HG02763 (cell line): ENCODE data around the gene EVA1C.
"Not testable (repeated sequence)": the region's sequence is repeated elsewhere in the genome, so short reads cannot be mapped to it uniquely, and the experiment has no call there.

ENCODE experiments used
- ATAC-seq: cut with Tn5 transposase; IDR thresholded peaks from one replicate; pipeline ENCODE4 v1.9.1; 2021; ENCODE audit warnings: mild to moderate bottlenecking, moderate library complexity; ENCODE audit not compliant: unreplicated experiment

Gene EVA1C, protein sequence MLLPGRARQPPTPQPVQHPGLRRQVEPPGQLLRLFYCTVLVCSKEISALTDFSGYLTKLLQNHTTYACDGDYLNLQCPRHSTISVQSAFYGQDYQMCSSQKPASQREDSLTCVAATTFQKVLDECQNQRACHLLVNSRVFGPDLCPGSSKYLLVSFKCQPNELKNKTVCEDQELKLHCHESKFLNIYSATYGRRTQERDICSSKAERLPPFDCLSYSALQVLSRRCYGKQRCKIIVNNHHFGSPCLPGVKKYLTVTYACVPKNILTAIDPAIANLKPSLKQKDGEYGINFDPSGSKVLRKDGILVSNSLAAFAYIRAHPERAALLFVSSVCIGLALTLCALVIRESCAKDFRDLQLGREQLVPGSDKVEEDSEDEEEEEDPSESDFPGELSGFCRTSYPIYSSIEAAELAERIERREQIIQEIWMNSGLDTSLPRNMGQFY

GRCh38 chr21:32412162-32413014 is at the start of gene EVA1C:
TSS of gene EVA1C (plus strand) at chr21:32412706. CDS start at chr21:32412854, 148 bp downstream.
- ATAC-seq = no peak

DNA sequence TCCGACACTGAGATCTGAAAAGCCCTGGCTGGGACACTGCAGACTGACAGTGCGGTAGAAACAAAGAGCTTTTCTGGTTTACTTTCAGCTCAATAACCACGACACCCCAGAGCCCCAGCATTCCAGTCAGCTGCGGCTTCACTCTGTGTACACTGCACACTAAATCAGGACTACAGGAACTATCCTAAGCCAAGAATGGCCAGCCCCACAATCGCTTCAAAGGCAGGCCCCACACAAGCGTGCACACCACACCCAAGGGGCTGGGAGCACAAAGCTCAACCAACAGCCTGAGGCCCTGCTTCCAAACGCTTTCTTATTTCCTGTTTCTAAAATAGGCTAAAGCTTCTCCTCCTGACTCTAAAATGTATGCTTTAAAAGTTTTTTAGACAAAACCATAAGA is 48.1 kb upstream of the EVA1C start:
- ATAC-seq = no peak

DNA sequence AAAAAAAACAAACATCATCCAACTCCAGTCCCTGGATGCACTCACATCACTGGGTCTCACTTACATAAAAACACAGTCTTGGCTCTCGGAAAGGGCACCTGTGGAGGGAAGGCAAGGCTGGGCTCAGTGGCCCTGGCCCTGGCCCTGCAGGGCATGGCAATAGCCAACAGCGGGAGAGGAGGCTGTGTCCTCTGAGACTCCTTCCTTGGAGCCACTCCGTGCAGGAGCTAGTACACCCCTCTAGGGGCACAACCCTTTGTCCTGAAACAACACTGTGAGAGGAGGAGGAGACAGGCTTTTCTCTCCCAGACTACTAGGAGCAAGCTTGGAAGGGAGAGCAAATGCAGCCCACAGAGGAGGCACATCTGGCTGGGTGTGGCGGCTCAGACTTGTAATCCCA is 47.7 kb upstream of the EVA1C start:
- ATAC-seq = no peak

DNA sequence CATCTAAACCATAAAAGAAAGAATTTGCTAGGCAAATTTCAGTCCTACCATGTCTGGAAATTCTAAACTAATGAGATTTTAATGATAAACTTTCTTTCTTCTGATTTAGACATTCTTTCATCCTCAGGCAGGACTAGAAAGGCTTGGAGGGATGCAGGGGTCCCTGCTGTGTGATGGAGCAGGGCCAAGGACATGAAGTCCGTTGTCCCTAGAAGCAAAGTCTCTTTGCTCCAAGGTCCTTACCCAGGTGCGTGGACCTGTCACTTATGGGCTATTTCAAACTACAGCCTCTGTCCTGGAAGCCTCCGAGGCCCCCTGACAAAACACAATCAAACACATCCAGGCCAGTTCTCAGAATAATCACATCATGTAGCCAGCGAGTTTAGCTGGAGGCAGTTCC is 46.3 kb upstream of the EVA1C start:
- ATAC-seq = no peak

GRCh38 chr21:32367158-32367557 is 45.3 kb upstream of the EVA1C start:
- ATAC-seq = no peak

- no peak for ATAC-seq
Measured at GRCh38 chr21:32368386-32368785, 44.1 kb upstream of the EVA1C start.

GRCh38 chr21:32368961-32369360 is 43.5 kb upstream of the EVA1C start:
- ATAC-seq = not testable (repeated sequence)

DNA sequence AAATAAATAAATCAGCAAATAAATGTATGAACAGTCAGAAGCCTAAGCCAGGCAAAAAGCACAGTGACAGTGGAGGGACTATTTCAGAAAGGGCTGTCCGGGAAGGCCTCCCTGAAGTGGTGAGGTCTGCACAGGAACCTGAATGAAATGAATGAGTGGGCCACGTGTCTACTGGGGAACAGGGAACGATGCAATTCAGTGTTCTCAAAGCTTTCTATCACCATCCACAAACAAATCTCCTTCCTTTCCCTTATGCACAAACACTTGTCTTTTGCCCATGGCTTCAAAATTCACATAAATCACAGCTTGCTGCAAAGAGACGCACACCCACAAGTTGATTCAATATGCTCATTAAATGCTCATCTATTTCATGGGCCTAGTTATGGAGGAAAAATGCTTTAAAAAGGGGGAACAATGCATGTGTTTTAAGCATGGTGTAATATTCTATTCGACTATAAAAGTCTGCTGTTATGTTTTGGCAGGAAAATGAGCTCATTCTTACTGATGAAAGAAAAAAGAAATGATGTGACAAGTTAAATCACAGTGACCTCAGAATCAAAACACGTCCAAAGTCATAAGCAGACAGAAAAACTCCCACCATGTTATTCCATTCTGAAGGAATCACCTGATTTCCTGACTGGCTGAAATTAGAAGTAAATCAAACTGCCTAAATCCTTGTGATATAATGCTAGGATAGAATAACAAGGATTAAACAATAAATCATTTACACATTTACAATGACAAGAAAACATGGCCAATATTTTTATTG is 41.3 kb upstream of the EVA1C start:
- no peak for ATAC-seq

DNA sequence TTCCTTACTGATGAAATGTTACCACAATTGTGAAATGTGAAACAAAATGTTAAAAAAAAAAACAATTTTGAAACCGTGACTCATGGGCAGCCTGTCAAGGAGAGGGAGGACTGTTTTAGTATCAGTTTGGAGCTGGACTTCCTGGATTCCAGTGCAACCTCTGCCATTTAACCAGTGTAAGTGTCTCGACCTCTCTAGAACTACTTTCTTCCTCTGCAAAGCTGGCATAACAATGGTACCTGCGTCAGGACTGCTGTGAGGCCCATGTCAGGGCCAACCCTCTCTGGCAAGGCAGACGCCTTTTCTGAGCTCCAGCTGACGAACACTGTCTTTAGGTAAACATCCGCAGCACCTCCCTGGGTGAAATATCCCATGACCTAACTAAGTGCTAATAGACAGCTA is 40.6 kb upstream of the EVA1C start:
- ATAC-seq = no peak

- ATAC-seq = no peak
Measured at GRCh38 chr21:32372755-32373154, 39.8 kb upstream of the EVA1C start.

GRCh38 chr21:32377506-32377905 is 35.0 kb upstream of the EVA1C start:
- no peak for ATAC-seq

- no peak for ATAC-seq
Measured at GRCh38 chr21:32377991-32378390, 34.5 kb upstream of the EVA1C start.

- ATAC-seq = no peak
Measured at GRCh38 chr21:32378956-32379355, 33.5 kb upstream of the EVA1C start.

DNA sequence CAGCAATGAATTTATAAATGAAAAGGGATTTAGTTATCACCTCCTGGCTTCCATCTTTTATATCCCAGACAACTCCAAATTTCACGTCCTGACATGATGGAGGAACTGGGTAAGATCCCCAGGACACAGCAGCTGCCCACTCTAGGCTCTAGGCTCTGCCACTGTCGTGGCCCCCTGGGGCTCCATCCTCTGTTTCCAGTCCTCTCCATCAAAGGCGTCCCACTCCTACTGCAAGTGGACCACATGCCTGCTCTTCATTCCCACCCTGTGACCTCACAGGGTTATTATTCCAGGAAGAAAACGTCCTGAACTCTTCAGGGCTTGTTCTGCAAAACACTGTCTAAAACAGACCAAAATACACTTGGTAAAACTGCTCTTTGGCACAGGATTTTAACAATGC is 31.6 kb upstream of the EVA1C start:
- no peak for ATAC-seq

DNA sequence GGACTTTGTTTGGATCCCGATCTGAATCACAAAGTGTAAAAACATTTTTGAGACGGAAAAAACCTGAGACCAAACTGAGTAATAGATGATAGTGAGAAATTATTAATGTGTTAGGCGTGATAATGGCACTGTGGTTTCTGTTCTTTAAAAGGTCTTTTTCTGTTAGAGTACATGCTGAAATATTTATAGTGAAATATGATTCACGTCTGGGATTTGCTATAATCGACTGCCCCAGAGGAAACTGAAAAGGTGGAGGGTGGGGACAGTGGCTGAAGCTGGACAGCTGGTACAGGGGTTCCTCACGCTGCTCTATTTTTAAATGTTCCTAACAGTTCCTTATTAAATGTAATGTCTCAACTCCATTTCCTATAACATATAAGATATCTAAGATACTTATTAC is 30.9 kb upstream of the EVA1C start:
- no peak for ATAC-seq

GRCh38 chr21:32382108-32382644 is 30.3 kb upstream of the EVA1C start:
- ATAC-seq = no peak

- no peak for ATAC-seq
Measured at GRCh38 chr21:32383812-32384211, 28.7 kb upstream of the EVA1C start.

DNA sequence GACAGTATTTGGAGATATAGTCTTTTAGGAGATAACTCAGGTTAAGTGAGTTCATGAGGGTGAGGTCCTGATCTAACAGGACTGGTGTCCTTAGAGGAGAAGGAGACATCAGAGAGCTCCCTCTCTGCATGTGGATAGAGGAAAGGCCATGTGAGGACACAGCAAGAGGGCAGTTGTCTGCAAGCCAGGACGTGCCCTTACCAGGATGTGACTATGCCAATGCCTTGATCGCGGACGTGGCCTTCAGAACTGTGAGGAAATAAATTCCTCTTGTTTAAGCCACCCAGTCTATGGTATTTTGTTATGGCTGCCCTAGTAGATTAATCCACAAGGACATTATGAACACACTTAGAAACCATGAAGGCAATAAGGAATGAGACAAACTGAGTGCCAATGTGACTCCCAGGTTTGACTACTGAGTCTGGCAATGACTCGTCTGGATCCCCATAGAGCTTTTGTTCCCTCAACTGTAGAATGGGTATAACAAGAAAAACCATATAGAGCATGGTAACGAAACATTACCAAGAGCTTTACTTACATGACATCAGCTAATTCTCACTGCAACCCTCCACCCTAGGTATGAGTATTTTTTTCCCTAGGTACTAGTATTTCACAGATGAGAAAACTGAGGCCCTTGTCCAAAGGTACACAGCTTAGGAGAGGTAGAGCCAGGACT is 26.2 kb upstream of the EVA1C start:
- ATAC-seq = no peak

- no peak for ATAC-seq
Measured at GRCh38 chr21:32387151-32387550, 25.4 kb upstream of the EVA1C start.

DNA sequence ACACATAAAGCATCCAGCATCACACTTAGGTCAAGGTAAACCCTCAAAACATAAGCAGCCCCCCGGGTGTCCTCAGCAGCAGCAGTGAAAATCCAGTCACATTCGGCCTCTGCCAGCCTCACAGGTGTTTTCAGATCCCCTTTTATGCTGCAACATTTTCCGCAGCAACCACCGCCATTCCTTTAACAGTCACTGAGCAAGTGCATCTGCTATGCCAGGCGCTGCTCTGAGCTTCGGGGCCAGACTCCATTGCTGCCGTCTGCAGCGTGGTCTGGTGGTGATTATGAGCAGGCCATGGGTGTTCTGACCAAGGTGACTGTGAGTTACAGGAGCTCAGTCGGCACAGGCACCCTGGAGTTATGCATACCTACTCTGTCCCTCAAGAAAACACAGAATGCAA is 24.2 kb upstream of the EVA1C start:
- ATAC-seq = no peak
